Raji (cell line): ENCODE measurements around the gene RABEP2.

Source experiments
- POLR2A ChIP-seq: IDR thresholded peaks from 2 replicates; pipeline ENCODE4 v1.6.1; 2011; ENCODE audit warnings: low read depth, low read length, control low read depth; ENCODE audit not compliant: insufficient read depth

RABEP2 gene

GRCh38 chr16:28876973-28877654 lies 47.9 kb downstream of the RABEP2 start:
- 0 out of 2 replicates have a peak, but pooled peaks have one; percentile 5 for TF ChIP-seq POLR2A

DNA sequence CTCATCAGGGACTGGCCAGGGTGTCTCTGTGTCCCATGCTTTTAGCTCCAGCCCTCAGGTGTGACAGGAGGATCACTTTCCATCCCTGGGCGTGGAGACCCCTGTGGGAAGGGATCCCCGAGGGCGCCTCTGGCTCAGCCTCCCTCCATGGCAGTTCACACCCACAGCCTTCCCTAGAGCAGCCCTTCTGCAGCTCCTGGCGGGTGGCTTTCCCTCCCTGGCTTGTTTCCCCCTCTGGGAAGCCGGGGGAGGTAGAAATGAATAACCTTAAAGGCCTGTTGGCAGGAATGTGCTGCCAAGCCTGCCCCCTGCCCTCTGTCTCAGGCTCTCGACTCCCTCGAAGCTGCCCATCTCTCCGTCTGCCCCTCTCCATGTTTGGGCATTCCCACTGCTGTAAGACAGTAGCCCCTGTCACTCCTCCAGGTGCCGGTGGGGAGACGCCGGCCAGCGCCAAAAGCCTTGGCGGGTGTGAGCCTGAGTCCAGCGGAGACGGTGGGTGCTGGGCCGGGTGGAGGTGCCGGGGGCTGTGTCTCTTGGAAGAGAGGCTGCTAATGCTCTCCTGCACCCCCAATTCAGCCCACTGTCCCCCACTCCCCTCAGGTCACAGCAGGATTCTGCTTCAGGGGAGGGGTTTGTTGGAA lies 48.9 kb downstream of the RABEP2 start:
- no peak for TF ChIP-seq POLR2A

- no peak for TF ChIP-seq POLR2A
Observed at GRCh38 chr16:28875134-28876018, 49.7 kb downstream of the RABEP2 start.

- TF ChIP-seq POLR2A = no peak
Observed at GRCh38 chr16:28874406-28874805, 50.6 kb downstream of the RABEP2 start.

- TF ChIP-seq POLR2A = no peak
Observed at GRCh38 chr16:28873543-28874201, 51.4 kb downstream of the RABEP2 start.

- no peak for TF ChIP-seq POLR2A
Observed at GRCh38 chr16:28872952-28873351, 52.1 kb downstream of the RABEP2 start.

- TF ChIP-seq POLR2A = no peak
Observed at GRCh38 chr16:28869201-28869600, 55.8 kb downstream of the RABEP2 start.

- no peak for TF ChIP-seq POLR2A
Observed at GRCh38 chr16:28867241-28867640, 57.8 kb downstream of the RABEP2 start.

- TF ChIP-seq POLR2A = no peak
Observed at GRCh38 chr16:28866454-28866804, 58.6 kb downstream of the RABEP2 start.

DNA sequence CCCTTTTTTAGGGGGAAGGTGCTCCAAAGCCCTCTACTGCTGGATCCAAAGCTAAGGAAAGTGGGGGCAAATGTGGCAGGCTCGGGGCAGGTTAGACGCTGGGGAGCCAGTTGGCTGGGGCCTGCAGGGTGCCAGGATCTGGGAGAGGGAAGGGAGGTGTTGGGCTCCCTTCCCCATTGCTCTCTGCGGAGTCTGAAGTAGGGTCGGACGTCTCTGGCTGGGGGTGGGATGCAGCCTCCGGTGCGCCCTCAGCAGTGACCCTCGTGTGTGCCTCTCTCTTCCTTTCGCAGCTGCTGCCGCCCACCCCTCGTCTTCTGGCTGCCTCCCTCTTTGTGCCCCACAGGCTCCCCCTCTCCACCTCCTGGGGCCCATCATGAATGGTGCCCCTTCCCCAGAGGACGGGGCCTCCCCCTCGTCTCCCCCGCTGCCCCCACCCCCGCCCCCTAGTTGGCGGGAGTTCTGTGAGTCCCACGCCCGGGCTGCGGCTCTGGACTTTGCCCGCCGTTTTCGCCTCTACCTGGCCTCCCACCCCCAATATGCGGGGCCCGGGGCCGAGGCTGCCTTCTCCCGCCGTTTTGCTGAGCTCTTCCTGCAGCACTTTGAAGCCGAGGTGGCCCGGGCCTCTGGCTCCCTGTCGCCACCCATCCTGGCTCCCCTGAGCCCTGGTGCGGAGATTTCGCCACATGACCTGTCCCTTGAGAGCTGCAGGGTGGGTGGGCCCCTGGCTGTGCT lies 59.1 kb downstream of the RABEP2 start:
- no peak for TF ChIP-seq POLR2A

DNA sequence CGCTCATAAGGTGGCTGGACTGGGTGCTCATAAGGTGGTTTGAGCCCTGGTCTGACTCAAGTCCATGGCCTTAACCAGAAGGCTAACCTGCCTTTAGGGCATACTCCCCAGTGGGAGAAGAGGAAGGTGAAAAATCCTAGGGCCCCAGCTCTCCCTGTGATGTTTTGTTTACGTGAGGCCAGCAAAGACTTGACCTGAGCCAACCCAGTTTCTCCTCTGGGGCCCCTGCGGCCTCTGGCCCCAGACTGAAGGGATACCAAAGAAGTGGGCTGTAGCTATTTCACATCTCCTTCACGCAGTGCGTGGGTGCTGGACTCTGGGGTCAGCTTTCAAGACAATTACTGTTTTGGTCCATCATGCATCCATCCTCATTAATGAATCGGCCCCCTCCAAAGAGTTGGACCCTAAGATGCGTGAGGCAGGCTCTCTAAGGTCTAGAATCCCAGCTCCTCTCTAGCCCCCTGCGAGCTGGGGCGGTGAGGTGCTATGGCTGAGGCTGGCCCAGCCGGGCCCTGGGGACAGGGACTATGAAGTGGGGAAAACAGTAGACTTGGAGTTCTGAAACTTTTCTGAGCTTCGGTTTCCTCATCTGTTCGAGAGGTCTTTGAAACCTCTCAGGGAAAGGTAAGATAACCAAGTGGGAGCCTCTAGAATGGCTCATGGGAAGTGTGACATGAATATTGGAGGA lies 59.9 kb downstream of the RABEP2 start:
- TF ChIP-seq POLR2A = no peak

- TF ChIP-seq POLR2A = no peak
Observed at GRCh38 chr16:28863929-28864793, 60.9 kb downstream of the RABEP2 start.

- peak; percentile 8; the same call in 1 of the 2 replicates for TF ChIP-seq POLR2A
Observed at GRCh38 chr16:28859326-28859725, 65.7 kb downstream of the RABEP2 start.
